ENCODE measurements around the gene GUCY2F.

DNA sequence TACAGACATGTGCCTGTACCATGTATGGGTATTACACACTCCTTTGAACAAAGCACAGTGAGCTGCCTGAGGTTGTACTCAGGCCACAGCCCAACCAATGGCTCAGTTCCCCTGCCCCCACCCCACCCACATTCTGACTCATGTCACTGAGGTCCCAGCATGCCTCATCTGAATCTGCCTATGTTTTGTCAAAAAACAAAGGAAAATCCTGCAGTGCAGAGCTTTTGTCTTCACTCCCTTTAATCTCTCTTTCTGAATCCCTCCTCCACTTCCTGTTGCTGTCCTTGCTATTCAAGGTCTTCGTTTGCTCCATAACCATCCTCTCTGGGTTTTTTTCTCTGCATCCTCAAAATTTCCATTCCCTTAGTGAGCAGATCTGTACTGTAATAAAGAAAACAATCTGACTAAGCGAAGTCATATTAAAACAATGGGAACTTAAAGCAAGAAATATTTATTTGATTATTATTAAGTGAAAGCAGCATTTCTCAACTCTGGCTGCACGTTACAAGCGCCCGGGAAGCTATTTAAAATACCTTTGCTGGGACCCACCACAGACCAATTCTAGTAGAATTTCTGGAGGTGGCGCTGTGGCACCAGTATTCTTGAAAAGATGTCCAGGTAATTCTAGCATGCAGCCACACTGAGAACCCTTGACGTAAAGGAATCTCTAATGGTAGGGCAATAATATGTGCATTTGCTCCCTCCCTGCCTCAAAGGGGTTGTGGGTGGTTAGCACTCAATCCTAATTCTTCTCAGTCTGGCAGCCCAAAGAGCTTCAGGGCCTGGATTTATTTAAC, 8.7 kb downstream of the GUCY2F start:
- TF ChIP-seq, protein P1, sequence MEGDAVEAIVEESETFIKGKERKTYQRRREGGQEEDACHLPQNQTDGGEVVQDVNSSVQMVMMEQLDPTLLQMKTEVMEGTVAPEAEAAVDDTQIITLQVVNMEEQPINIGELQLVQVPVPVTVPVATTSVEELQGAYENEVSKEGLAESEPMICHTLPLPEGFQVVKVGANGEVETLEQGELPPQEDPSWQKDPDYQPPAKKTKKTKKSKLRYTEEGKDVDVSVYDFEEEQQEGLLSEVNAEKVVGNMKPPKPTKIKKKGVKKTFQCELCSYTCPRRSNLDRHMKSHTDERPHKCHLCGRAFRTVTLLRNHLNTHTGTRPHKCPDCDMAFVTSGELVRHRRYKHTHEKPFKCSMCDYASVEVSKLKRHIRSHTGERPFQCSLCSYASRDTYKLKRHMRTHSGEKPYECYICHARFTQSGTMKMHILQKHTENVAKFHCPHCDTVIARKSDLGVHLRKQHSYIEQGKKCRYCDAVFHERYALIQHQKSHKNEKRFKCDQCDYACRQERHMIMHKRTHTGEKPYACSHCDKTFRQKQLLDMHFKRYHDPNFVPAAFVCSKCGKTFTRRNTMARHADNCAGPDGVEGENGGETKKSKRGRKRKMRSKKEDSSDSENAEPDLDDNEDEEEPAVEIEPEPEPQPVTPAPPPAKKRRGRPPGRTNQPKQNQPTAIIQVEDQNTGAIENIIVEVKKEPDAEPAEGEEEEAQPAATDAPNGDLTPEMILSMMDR (conservative IDR thresholded peaks at IDR 0.05; ENCODE audit: low read length): peak; percentile 60
- TF ChIP-seq EZH2phosphoT487 (IDR thresholded peaks at IDR 0.05; ENCODE audit: borderline replicate concordance): no peak

Data from Loucy (cell line).